Measurements from ENCODE around the gene RBSN.

Gene RBSN

DNA sequence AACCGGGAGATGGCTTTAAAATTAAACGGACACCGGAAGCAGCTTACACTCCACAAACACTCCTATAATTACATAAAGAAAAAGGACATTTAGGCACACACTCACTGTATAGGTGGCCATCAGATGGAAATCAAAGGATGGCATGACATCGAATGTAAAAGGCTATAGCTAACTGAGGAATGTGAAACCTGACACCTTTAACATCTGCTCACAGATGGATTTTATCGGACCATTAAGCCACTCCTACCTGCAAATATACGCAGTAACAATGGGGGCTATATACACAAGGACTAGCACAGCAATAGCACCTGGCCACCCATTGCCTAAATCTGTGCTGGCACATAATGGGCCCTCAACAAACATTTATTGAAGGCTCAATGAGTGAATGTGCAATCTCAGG lies 14.5 kb upstream of the RBSN start:
- DNase-seq (ENCODE audit: extremely low read depth, insufficient read length): no peak
- Histone ChIP-seq H3K36me3 (ENCODE audit: control insufficient read depth, insufficient read depth, low read length) (no peaks in the 10 kb centered on the region), H3K4me3 (replicated peaks; ENCODE audit: low read depth, low read length) (no peak overlapping the region), H3K27me3 (replicated peaks; ENCODE audit: control insufficient read depth, insufficient read depth, low read length) (no peaks in the 10 kb centered on the region; the same call in 1 of the 2 replicates)
- TF ChIP-seq, protein P1, sequence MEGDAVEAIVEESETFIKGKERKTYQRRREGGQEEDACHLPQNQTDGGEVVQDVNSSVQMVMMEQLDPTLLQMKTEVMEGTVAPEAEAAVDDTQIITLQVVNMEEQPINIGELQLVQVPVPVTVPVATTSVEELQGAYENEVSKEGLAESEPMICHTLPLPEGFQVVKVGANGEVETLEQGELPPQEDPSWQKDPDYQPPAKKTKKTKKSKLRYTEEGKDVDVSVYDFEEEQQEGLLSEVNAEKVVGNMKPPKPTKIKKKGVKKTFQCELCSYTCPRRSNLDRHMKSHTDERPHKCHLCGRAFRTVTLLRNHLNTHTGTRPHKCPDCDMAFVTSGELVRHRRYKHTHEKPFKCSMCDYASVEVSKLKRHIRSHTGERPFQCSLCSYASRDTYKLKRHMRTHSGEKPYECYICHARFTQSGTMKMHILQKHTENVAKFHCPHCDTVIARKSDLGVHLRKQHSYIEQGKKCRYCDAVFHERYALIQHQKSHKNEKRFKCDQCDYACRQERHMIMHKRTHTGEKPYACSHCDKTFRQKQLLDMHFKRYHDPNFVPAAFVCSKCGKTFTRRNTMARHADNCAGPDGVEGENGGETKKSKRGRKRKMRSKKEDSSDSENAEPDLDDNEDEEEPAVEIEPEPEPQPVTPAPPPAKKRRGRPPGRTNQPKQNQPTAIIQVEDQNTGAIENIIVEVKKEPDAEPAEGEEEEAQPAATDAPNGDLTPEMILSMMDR (IDR thresholded peaks at IDR 0.05; ENCODE audit: insufficient read depth, low read length, poor library complexity, severe bottlenecking): no peak

DNA sequence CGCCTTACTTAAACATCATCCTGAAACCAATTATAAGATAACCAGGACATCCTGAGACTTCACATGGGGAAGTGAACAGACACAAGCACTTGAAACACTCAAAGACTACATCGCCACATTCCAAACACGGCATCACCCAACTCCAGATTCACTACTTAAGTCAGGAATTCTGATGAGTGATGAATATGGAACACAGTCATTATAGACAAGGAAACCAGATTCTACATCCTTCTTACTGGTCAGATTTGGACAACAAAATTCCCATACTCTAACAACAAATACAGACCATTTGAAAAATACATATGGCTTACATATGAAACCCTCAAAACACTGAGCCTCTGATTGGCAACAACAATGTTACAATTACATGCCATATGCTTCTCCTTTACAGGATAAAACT lies 13.1 kb upstream of the RBSN start:
- H3K36me3 ChIP-seq (ENCODE audit: control insufficient read depth, insufficient read depth, low read length): no peaks in the 10 kb centered on the region
- no peak overlapping the region for H3K4me3 ChIP-seq (replicated peaks; ENCODE audit: low read depth, low read length)
- TF ChIP-seq, protein P1 (IDR thresholded peaks at IDR 0.05; ENCODE audit: insufficient read depth, low read length, poor library complexity, severe bottlenecking): no peak
- DNase-seq (ENCODE audit: extremely low read depth, insufficient read length): no peak
- no peaks in the 10 kb centered on the region; the same call in 1 of the 2 replicates for H3K27me3 ChIP-seq (replicated peaks; ENCODE audit: control insufficient read depth, insufficient read depth, low read length)

DNA sequence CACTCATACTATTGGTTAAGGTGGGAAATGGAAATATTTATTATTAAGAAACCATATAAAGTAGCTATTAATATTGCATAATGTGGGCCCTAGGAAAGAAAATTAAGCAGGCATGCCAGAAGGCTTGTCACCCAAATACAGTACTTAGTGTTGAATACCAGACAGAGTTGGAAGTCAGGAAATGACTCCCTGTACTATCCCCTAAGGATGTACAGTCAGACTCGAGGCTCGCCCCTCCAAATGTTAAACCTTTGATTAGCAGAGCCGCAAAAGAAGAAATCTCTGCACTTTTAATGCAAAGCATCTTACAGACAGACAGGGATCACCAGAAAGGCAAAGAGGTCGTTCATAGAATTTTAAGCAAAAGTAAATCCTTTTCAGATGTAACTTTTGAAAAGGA lies 11.3 kb upstream of the RBSN start:
- H3K36me3 ChIP-seq (ENCODE audit: control insufficient read depth, insufficient read depth, low read length): no peaks in the 10 kb centered on the region
- DNase-seq (ENCODE audit: extremely low read depth, insufficient read length): no peak
- no peaks in the 10 kb centered on the region; the same call in 1 of the 2 replicates for H3K27me3 ChIP-seq (replicated peaks; ENCODE audit: control insufficient read depth, insufficient read depth, low read length)
- no peak overlapping the region for H3K4me3 ChIP-seq (replicated peaks; ENCODE audit: low read depth, low read length)
- TF ChIP-seq, protein P1 (IDR thresholded peaks at IDR 0.05; ENCODE audit: insufficient read depth, low read length, poor library complexity, severe bottlenecking): no peak

DNA sequence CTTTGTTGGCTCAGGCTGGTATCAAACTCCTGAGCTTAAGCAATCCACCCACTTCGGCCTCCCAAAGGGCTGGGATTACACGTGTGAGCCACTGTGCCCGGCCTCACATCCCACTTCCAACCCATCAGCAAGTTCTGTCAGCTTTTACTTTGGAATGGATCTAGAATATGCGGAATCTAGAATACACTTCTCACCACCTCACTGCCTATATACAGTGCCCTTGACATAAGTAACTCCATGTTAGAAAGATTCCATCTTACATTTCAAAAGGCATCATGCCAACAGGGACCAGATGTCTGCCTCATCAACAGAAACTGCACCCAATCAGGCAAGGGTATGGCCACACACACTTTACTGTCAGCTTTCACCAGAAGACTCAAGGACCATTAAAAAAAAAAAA lies 9.9 kb upstream of the RBSN start:
- H3K36me3 ChIP-seq (ENCODE audit: control insufficient read depth, insufficient read depth, low read length): no peaks in the 10 kb centered on the region
- DNase-seq (ENCODE audit: extremely low read depth, insufficient read length): no peak
- TF ChIP-seq, protein P1 (IDR thresholded peaks at IDR 0.05; ENCODE audit: insufficient read depth, low read length, poor library complexity, severe bottlenecking): no peak
- no peak overlapping the region for H3K4me3 ChIP-seq (replicated peaks; ENCODE audit: low read depth, low read length)
- no peaks in the 10 kb centered on the region; the same call in 1 of the 2 replicates for H3K27me3 ChIP-seq (replicated peaks; ENCODE audit: control insufficient read depth, insufficient read depth, low read length)

DNA sequence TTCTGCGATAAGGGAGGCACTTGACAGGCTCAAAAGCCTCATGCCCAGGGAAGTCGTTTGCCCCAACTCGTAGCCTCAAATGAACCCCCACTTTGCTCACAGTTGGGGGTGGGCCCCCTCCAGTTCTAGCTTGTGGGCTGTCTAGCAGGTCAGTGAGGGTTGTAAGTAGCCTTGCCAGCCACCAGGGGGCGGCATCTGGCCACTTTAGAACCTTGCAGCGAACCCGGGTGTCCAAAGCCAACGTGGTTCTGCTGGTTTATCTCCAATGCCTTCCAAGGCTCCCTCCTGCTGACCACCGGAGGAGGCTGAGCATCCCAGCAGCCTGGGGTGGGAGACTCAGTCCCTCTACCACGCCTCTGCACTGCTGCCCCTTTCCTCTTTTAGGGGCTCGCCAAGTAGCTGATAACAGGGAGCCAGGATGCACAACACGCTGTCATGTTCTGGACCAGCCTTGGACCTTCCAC lies 9.2 kb upstream of the RBSN start:
- TF ChIP-seq, protein P1 (IDR thresholded peaks at IDR 0.05; ENCODE audit: insufficient read depth, low read length, poor library complexity, severe bottlenecking): peak; percentile 94
- Histone ChIP-seq H3K27me3 (replicated peaks; ENCODE audit: control insufficient read depth, insufficient read depth, low read length) (no peaks in the 10 kb centered on the region; the same call in 1 of the 2 replicates), H3K36me3 (ENCODE audit: control insufficient read depth, insufficient read depth, low read length) (no peaks in the 10 kb centered on the region), H3K4me3 (replicated peaks; ENCODE audit: low read depth, low read length) (no peak overlapping the region)
- peak; percentile 55 for DNase-seq (ENCODE audit: extremely low read depth, insufficient read length)
